ENCODE results near the gene FLNC.

The FLNC gene

GRCh38 chr7:128891110-128891941 is 61.1 kb downstream of the FLNC start:
- DNase-seq (ENCODE audit: low spot score in 2 of 2) (no peak), ATAC-seq (peak; percentile 14)
- H3K27ac Mint-ChIP-seq = no peak overlapping the region
- H3K4me1 Mint-ChIP-seq = peaks cover 4% of the 10 kb centered on the region
- no peak overlapping the region for H3K4me3 Mint-ChIP-seq
- H3K36me3 Mint-ChIP-seq = no peaks in the 10 kb centered on the region
- no peaks in the 10 kb centered on the region for H3K9me3 Mint-ChIP-seq

GRCh38 chr7:128891942-128892269 is 61.7 kb downstream of the FLNC start:
- no peaks in the 10 kb centered on the region for H3K36me3 Mint-ChIP-seq
- DNase-seq (ENCODE audit: low spot score in 2 of 2) = no peak
- no peaks in the 10 kb centered on the region for H3K9me3 Mint-ChIP-seq
- no peak overlapping the region for H3K27ac Mint-ChIP-seq
- H3K4me3 Mint-ChIP-seq = no peak overlapping the region
- peaks cover 4% of the 10 kb centered on the region for H3K4me1 Mint-ChIP-seq
- ATAC-seq = no peak

GRCh38 chr7:128892521-128893250 is 62.5 kb downstream of the FLNC start:
- no peak overlapping the region for H3K4me3 Mint-ChIP-seq
- DNase-seq (ENCODE audit: low spot score in 2 of 2) = no peak
- H3K27ac Mint-ChIP-seq = no peak overlapping the region

GRCh38 chr7:128893251-128894100 is 63.3 kb downstream of the FLNC start:
- Mint-ChIP-seq H3K9me3 (no peaks in the 10 kb centered on the region), H3K27ac (no peak overlapping the region), H3K4me1 (peaks cover 4% of the 10 kb centered on the region), H3K36me3 (no peaks in the 10 kb centered on the region), H3K4me3 (no peak overlapping the region)
- DNase-seq (ENCODE audit: low spot score in 2 of 2) (no peak), ATAC-seq (no peak)

More at GRCh38 chr7:128892521-128893250, 62.5 kb downstream of the FLNC start:
- Mint-ChIP-seq H3K36me3 (no peaks in the 10 kb centered on the region), H3K4me1 (peaks cover 4% of the 10 kb centered on the region), H3K9me3 (no peaks in the 10 kb centered on the region)
- ATAC-seq = no peak

GRCh38 chr7:128894101-128894440 is 63.9 kb downstream of the FLNC start:
- H3K9me3 Mint-ChIP-seq = no peaks in the 10 kb centered on the region
- H3K27ac Mint-ChIP-seq = no peak overlapping the region
- H3K4me3 Mint-ChIP-seq = no peak overlapping the region
- ATAC-seq (no peak), DNase-seq (ENCODE audit: low spot score in 2 of 2) (no peak)
- no peaks in the 10 kb centered on the region for H3K36me3 Mint-ChIP-seq
- peaks cover 4% of the 10 kb centered on the region for H3K4me1 Mint-ChIP-seq

- peaks cover under 1% of the 10 kb centered on the region for H3K4me1 Mint-ChIP-seq
- H3K36me3 Mint-ChIP-seq = no peaks in the 10 kb centered on the region
- H3K27ac Mint-ChIP-seq = no peak overlapping the region
- H3K9me3 Mint-ChIP-seq = no peaks in the 10 kb centered on the region
- ATAC-seq (no peak), DNase-seq (ENCODE audit: low spot score in 2 of 2) (no peak)
- no peak overlapping the region for H3K4me3 Mint-ChIP-seq
Observed at GRCh38 chr7:128895320-128895719, 65.1 kb downstream of the FLNC start.

GRCh38 chr7:128899392-128899791 is 69.2 kb downstream of the FLNC start:
- Mint-ChIP-seq H3K4me3 (no peak overlapping the region), H3K4me1 (peaks cover 2% of the 10 kb centered on the region), H3K36me3 (no peaks in the 10 kb centered on the region), H3K9me3 (no peaks in the 10 kb centered on the region), H3K27ac (no peak overlapping the region)
- ATAC-seq (no peak), DNase-seq (ENCODE audit: low spot score in 2 of 2) (no peak)

GRCh38 chr7:128900237-128900636 is 70.0 kb downstream of the FLNC start:
- DNase-seq (ENCODE audit: low spot score in 2 of 2) (no peak), ATAC-seq (no peak)
- Mint-ChIP-seq H3K27ac (no peak overlapping the region), H3K36me3 (no peaks in the 10 kb centered on the region), H3K9me3 (no peaks in the 10 kb centered on the region), H3K4me1 (peaks cover 10% of the 10 kb centered on the region), H3K4me3 (no peak overlapping the region)

- DNase-seq (ENCODE audit: low spot score in 2 of 2) (no peak), ATAC-seq (no peak)
- no peak overlapping the region for H3K4me3 Mint-ChIP-seq
- peaks cover 13% of the 10 kb centered on the region for H3K4me1 Mint-ChIP-seq
- H3K9me3 Mint-ChIP-seq = no peaks in the 10 kb centered on the region
- no peaks in the 10 kb centered on the region for H3K36me3 Mint-ChIP-seq
- no peak overlapping the region for H3K27ac Mint-ChIP-seq
Observed at GRCh38 chr7:128902761-128903585, 72.8 kb downstream of the FLNC start.

- H3K27ac Mint-ChIP-seq = no peak overlapping the region
- peaks cover 13% of the 10 kb centered on the region for H3K4me1 Mint-ChIP-seq
- no peaks in the 10 kb centered on the region for H3K36me3 Mint-ChIP-seq
- H3K4me3 Mint-ChIP-seq = no peak overlapping the region
- ATAC-seq (no peak), DNase-seq (ENCODE audit: low spot score in 2 of 2) (no peak)
- H3K9me3 Mint-ChIP-seq = no peaks in the 10 kb centered on the region
Observed at GRCh38 chr7:128903621-128904361, 73.6 kb downstream of the FLNC start.

- Mint-ChIP-seq H3K4me1 (peaks cover 15% of the 10 kb centered on the region), H3K9me3 (no peaks in the 10 kb centered on the region), H3K4me3 (no peak overlapping the region), H3K27ac (no peak overlapping the region), H3K36me3 (no peaks in the 10 kb centered on the region)
- DNase-seq (ENCODE audit: low spot score in 2 of 2) (no peak), ATAC-seq (peak; percentile 67)
Observed at GRCh38 chr7:128904381-128905197, 74.4 kb downstream of the FLNC start.

- no peak for ATAC-seq
Observed at GRCh38 chr7:128906001-128906765, 76.0 kb downstream of the FLNC start.

More at GRCh38 chr7:128906001-128906765, 76.0 kb downstream of the FLNC start:
- H3K9me3 Mint-ChIP-seq = no peaks in the 10 kb centered on the region
- no peak overlapping the region for H3K4me3 Mint-ChIP-seq
- no peak for DNase-seq (ENCODE audit: low spot score in 2 of 2)
- H3K4me1 Mint-ChIP-seq = peaks cover 21% of the 10 kb centered on the region
- H3K27ac Mint-ChIP-seq = peak overlapping the region; percentile 4
- no peaks in the 10 kb centered on the region for H3K36me3 Mint-ChIP-seq

Measured in stimulated activated effector memory CD8-positive, alpha-beta T cell treated with anti-CD3 and anti-CD28 coated beads, Interleukin-12 subunit alpha, Interleukin-12 subunit beta, amount 100 ng/mL, for 72 hours (primary cell).